H1 (cell line): ENCODE data around the gene PINLYP. TPM values are rescaled to one million over a fixed set of nuclear protein-coding genes. Genes with fewer than 3 reads are reported as not detected.

Experiments used
- CTCF ChIA-PET: fragments of 300-600 bp; sonication (Branson Sonifier 250); formaldehyde crosslinking; loops from one replicate; lab custom pipeline; 2021; ENCODE audit not compliant: partially characterized antibody; lab: Charles Lee
- POLR2A ChIA-PET: fragments of 300-600 bp; sonication (Branson Sonifier 250); formaldehyde crosslinking; loops from one replicate; lab custom pipeline; 2021; ENCODE audit warnings: inconsistent platforms; ENCODE audit not compliant: partially characterized antibody; lab: Charles Lee
- DNase-seq, 2 experiments: peaks; one replicate each; pipeline versions ENCODE4 v3.0.0 to v3.0.0-alpha.2; 2010 to 2022; ENCODE audit warnings: low spot score in 2 of 2, low read depth in 1 of 2, mixed read lengths in 1 of 2
- FAIRE-seq: peaks from 2 replicates; lab custom pipeline; 2011; peaks lifted over from hg19 to GRCh38; lab: Jason Lieb, UNC
- H2AFZ ChIP-seq: 2 replicates; pipeline ENCODE4 v1.8.1; 2012; ENCODE audit warnings: low read length, inconsistent platforms
- H2AK5ac ChIP-seq: 2 replicates; pipeline ENCODE4 v1.6.1; 2013; ENCODE audit warnings: low read depth, low read length
- H2BK120ac ChIP-seq: replicated peaks from 2 replicates; pipeline ENCODE3; 2013; ENCODE audit warnings: low read depth, low read length, inconsistent platforms
- H2BK12ac ChIP-seq: 2 replicates; pipeline ENCODE4 v1.6.1; 2013; ENCODE audit warnings: low read depth, low read length
- H2BK15ac ChIP-seq: 2 replicates; pipeline ENCODE4 v1.6.1; 2013; ENCODE audit warnings: low read length
- H2BK20ac ChIP-seq: 2 replicates; pipeline ENCODE4 v1.6.1; 2013; ENCODE audit warnings: low read length
- H2BK5ac ChIP-seq: 2 replicates; pipeline ENCODE4 v1.6.1; 2013; ENCODE audit warnings: low read depth, low read length
- H3K14ac ChIP-seq: 2 replicates; pipeline ENCODE4 v1.6.1; 2013; ENCODE audit warnings: inconsistent platforms; ENCODE audit not compliant: insufficient read length
- H3K18ac ChIP-seq: 2 replicates; pipeline ENCODE4 v1.6.1; 2013; ENCODE audit warnings: low read length; ENCODE audit errors: extremely low read depth
- H3K23ac ChIP-seq: 2 replicates; pipeline ENCODE4 v1.6.1; 2013; ENCODE audit warnings: inconsistent platforms; ENCODE audit not compliant: insufficient read length
- H3K23me2 ChIP-seq: 2 replicates; pipeline ENCODE4 v1.6.1; 2013; ENCODE audit warnings: low read depth, low read length
- H3K27ac ChIP-seq: 2 replicates; pipeline ENCODE4 v1.6.1; 2011; ENCODE audit warnings: low read depth, low read length, inconsistent platforms
- H3K27me3 ChIP-seq, 4 experiments: replicated peaks in 1 of 4; 1 replicate in 1 of 4; 2 replicates in 3 of 4; pipeline versions ENCODE4 v1.6.1 to v1.8.1; 2011 to 2013; ENCODE audit warnings: low read length in 3 of 4, mild to moderate bottlenecking in 3 of 4, inconsistent platforms in 2 of 4, mixed read lengths in 2 of 4, moderate library complexity in 1 of 4; ENCODE audit not compliant: control insufficient read depth in 3 of 4, insufficient read depth in 3 of 4; ENCODE audit errors: extremely low read depth in 1 of 4
- H3K36me3 ChIP-seq, 4 experiments: 2 replicates each; pipeline versions ENCODE4 v1.6.1 to v1.8.1; 2011 to 2013; ENCODE audit warnings: mild to moderate bottlenecking in 4 of 4, low read length in 3 of 4, moderate library complexity in 2 of 4, control low read depth in 1 of 4, inconsistent platforms in 1 of 4; ENCODE audit not compliant: insufficient read depth in 4 of 4, control insufficient read depth in 2 of 4
- H3K4ac ChIP-seq: replicated peaks from 2 replicates; pipeline ENCODE3; 2013; ENCODE audit warnings: low read length, low read depth, mixed read lengths, inconsistent platforms; ENCODE audit not compliant: insufficient read length
- H3K4me1 ChIP-seq, 4 experiments: replicated peaks in 1 of 4; 1 replicate in 1 of 4; 2 replicates in 3 of 4; pipeline versions ENCODE4 v1.6.1 to v1.8.1; 2011 to 2013; ENCODE audit warnings: low read length in 3 of 4, inconsistent platforms in 2 of 4, mixed read lengths in 1 of 4; ENCODE audit not compliant: insufficient read depth in 4 of 4, control insufficient read depth in 3 of 4
- H3K4me2 ChIP-seq, 2 experiments: 2 replicates each; pipeline versions ENCODE4 v1.6.1 to v1.8.1; 2011 to 2013; ENCODE audit warnings: low read depth in 2 of 2, low read length in 2 of 2, control low read depth in 1 of 2, inconsistent platforms in 1 of 2, mild to moderate bottlenecking in 1 of 2; ENCODE audit not compliant: insufficient read depth in 1 of 2
- H3K4me3 ChIP-seq, 4 experiments: fragments of 200-600, 300-600 bp in 1 of 4; sonication (generic), shearing (Covaris generic), sonication (Bioruptor Twin) in 1 of 4; 2 replicates each; pipeline versions ENCODE4 v1.5.1 to v1.8.1; 2011 to 2016; ENCODE audit warnings: low read length in 4 of 4, low read depth in 3 of 4, control low read depth in 2 of 4, inconsistent platforms in 2 of 4, mild to moderate bottlenecking in 2 of 4, mixed read lengths in 1 of 4, moderate library complexity in 1 of 4; ENCODE audit not compliant: insufficient read depth in 2 of 4; ENCODE audit errors: extremely low read depth in 1 of 4
- H3K56ac ChIP-seq: replicated peaks from 2 replicates; pipeline ENCODE3; 2013; ENCODE audit warnings: low read depth, mild to moderate bottlenecking, mixed read lengths, low read length, inconsistent platforms; ENCODE audit not compliant: insufficient read length
- H3K79me1 ChIP-seq: 2 replicates; pipeline ENCODE4 v1.6.1; 2013; ENCODE audit warnings: low read depth, low read length, control low read depth
- H3K79me2 ChIP-seq, 2 experiments: 2 replicates each; pipeline versions ENCODE4 v1.6.1 to v1.8.1; 2012 to 2013; ENCODE audit warnings: low read length in 2 of 2, mild to moderate bottlenecking in 2 of 2, inconsistent platforms in 1 of 2; ENCODE audit not compliant: insufficient read depth in 2 of 2, control insufficient read depth in 1 of 2
- H3K9ac ChIP-seq, 4 experiments: replicated peaks in 1 of 4; 1 replicate in 1 of 4; 2 replicates in 3 of 4; pipeline versions ENCODE4 v1.6.1 to v1.8.1; 2011 to 2013; ENCODE audit warnings: low read depth in 3 of 4, low read length in 3 of 4, control low read depth in 2 of 4, mild to moderate bottlenecking in 2 of 4, moderate library complexity in 2 of 4, inconsistent platforms in 1 of 4; ENCODE audit errors: extremely low read depth in 1 of 4
- H3K9me3 ChIP-seq, 2 experiments: 2 replicates each; pipeline versions ENCODE4 v1.6.1 to v1.8.1; 2012 to 2013; ENCODE audit warnings: mild to moderate bottlenecking in 2 of 2, moderate library complexity in 2 of 2, control low read depth in 1 of 2, inconsistent platforms in 1 of 2, low read depth in 1 of 2, low read length in 1 of 2, mixed read lengths in 1 of 2; ENCODE audit not compliant: insufficient read depth in 2 of 2
- H4K20me1 ChIP-seq, 2 experiments: replicated peaks in 1 of 2; 2 replicates each; pipeline versions ENCODE3 to v1.8.1; 2011 to 2013; ENCODE audit warnings: inconsistent platforms in 2 of 2, low read length in 2 of 2, mild to moderate bottlenecking in 1 of 2; ENCODE audit not compliant: insufficient read depth in 2 of 2, control insufficient read depth in 1 of 2
- H4K5ac ChIP-seq: 2 replicates; pipeline ENCODE4 v1.6.1; 2013; ENCODE audit warnings: low read length, low read depth, mixed read lengths, inconsistent platforms; ENCODE audit not compliant: insufficient read length
- H4K8ac ChIP-seq: 2 replicates; pipeline ENCODE4 v1.8.0; 2013; ENCODE audit warnings: mild to moderate bottlenecking, moderate library complexity, low read length, inconsistent platforms; ENCODE audit not compliant: insufficient read depth; ENCODE audit errors: extremely low read depth
- H4K91ac ChIP-seq: replicated peaks from 2 replicates; pipeline ENCODE3; 2013; ENCODE audit warnings: low read length, mixed read lengths, inconsistent platforms; ENCODE audit not compliant: insufficient read length
- ATF2 ChIP-seq: IDR thresholded peaks from 2 replicates; pipeline ENCODE4 v1.6.1; 2012; ENCODE audit warnings: low read length, inconsistent platforms
- CBX8 ChIP-seq: fragments of 300-800, 300-1000 bp; sonication (generic); IDR thresholded peaks from 2 replicates; pipeline ENCODE4 v1.7.1; 2016; ENCODE audit warnings: low read depth, low read length, borderline replicate concordance
- CHD2 ChIP-seq: IDR thresholded peaks from 2 replicates; pipeline ENCODE4 v1.6.1; 2012; ENCODE audit warnings: low read length, improper control_type of control experiment
- HDAC6 ChIP-seq: IDR thresholded peaks from one replicate; pipeline ENCODE4 v1.7.1; 2012; ENCODE audit warnings: low read depth, mild to moderate bottlenecking, inconsistent platforms, low read length, moderate library complexity
- KDM1A ChIP-seq: fragments of 200-600, 300-600 bp; sonication (generic); IDR thresholded peaks from 2 replicates; pipeline ENCODE4 v1.7.1; 2016; ENCODE audit warnings: mild to moderate bottlenecking, low read length, borderline replicate concordance
- MAFK ChIP-seq: IDR thresholded peaks from 2 replicates; pipeline ENCODE4 v1.6.1; 2012; ENCODE audit warnings: low read depth, mild to moderate bottlenecking, improper control_type of control experiment, low read length
- YY1 ChIP-seq: IDR thresholded peaks from 2 replicates; pipeline ENCODE4 v1.6.1; 2011; ENCODE audit warnings: low read depth, mild to moderate bottlenecking, low read length
- WGBS, 2 experiments: shearing (Covaris generic) in 1 of 2; methylation state at CpG; one replicate each; pipeline versions ENCODE4 v1.1.6 to v1.1.7; 2013 to 2015; ENCODE audit warnings: low lambda C conversion rate in 2 of 2, mixed read lengths in 2 of 2, inconsistent platforms in 1 of 2, low coverage in 1 of 2, missing lambda C conversion rate in 1 of 2; ENCODE audit not compliant: insufficient replicate concordance in 2 of 2, insufficient coverage in 1 of 2, insufficient read length in 1 of 2; ENCODE audit errors: extremely low coverage in 1 of 2, missing lambda C conversion rate in 1 of 2; 5-methylcytosine and 5-hydroxymethylcytosine counted together
- polyA plus RNA-seq, 7 experiments: library from polyadenylated mRNA; depleted of rRNA in 3 of 7; stranded (reverse) in 5 of 7; unstranded in 2 of 7; fragments of >200 nt in 5 of 7; fragments of 200-250 nt in 2 of 7; gene quantifications; 1 replicate in 5 of 7; 2 replicates in 1 of 7; 4 replicates in 1 of 7; pipeline versions ENCODE4 v1.2.1 to v1.2.3, GENCODE V29; 2011 to 2013; ENCODE audit warnings: missing spikeins in 2 of 7, mixed read lengths in 2 of 7
- total RNA-seq: library from RNA; stranded (reverse); fragmentation: NEBNext Ultra II Directional; extraction: Animal tissue kit (Norgen Biotek cat#: 25700); gene quantifications from 2 replicates; pipeline ENCODE4 v1.2.1, GENCODE V29; 2021

The PINLYP gene
- total and polyA plus RNA-seq, 2 of the 8 experiments (the other 6 are each of a cell fraction or from before 2014, with no cell fraction given), result 7.5 to 31.3 TPM

GRCh38 chr19:43609872-43610271 lies 34.3 kb downstream of the PINLYP start:
- Histone ChIP-seq H3K4ac (no peak overlapping the region), H4K91ac (no peak overlapping the region), H4K8ac (no peak overlapping the region), H3K27ac (no peak overlapping the region), H3K18ac (no peak overlapping the region), H3K9ac (no peak overlapping the region), H3K14ac (no peak overlapping the region), H2BK12ac (no peak overlapping the region), H3K9me3 (no peaks in the 10 kb centered on the region; a peak in 1 of 4 replicates), H3K56ac (no peak overlapping the region), H2BK15ac (no peak overlapping the region), H2BK120ac (no peak overlapping the region), H2BK20ac (no peak overlapping the region), H3K36me3 (peaks cover 0 to 4% (median 1%) of the 10 kb centered on the region in 4 experiments; a peak in 2 of 8 replicates), H3K79me2 (no peaks in the 10 kb centered on the region), H3K23ac (no peak overlapping the region), H3K4me1 (no peaks in the 10 kb centered on the region), H3K27me3 (no peaks in the 10 kb centered on the region), H3K23me2 (no peaks in the 10 kb centered on the region; the same call in 1 of the 2 replicates), H3K79me1 (peaks cover 5% of the 10 kb centered on the region; the same call in 1 of the 2 replicates), H4K20me1 (peaks cover 0 to 9% of the 10 kb centered on the region in 2 experiments), H2AFZ (no peak overlapping the region), H3K4me2 (no peak overlapping the region), H4K5ac (no peak overlapping the region), H2AK5ac (no peak overlapping the region), H3K4me3 (no peak overlapping the region), H2BK5ac (no peak overlapping the region)
- DNase-seq (no peak), FAIRE-seq (no peak)
- ChIA-PET POLR2A (interaction anchor here (0.6 to 1.3 kb wide), 3 partner anchors 11 to 40 kb away, joined by 3 read pairs; no protein-coding TSS in a partner anchor), CTCF (interaction anchor here (0.5 to 1.7 kb wide), 4 partner anchors 16 to 119 kb away, joined by 3 to 4 read pairs (median 3); no protein-coding TSS in a partner anchor)
- 83% methylated on average over 7 of the region's 7 CpGs; no CpG with 5 or more reads in 1 of the 2 experiments for WGBS, 2 experiments
- TF ChIP-seq ATF2, result no peak
- no peak for TF ChIP-seq YY1
- no peak for TF ChIP-seq CBX8
- no peak for TF ChIP-seq HDAC6
- TF ChIP-seq MAFK, result no peak
- no peak for TF ChIP-seq KDM1A
- TF ChIP-seq CHD2, result no peak
